Measurements from ENCODE around the gene KIF16B. TPM values are rescaled to one million over a fixed set of nuclear protein-coding genes. Genes with fewer than 3 reads are reported as not detected.
"Not testable (repeated sequence)": the region's sequence is repeated elsewhere in the genome, so short reads cannot be mapped to it uniquely, and the experiment has no call there.

KIF16B gene, protein sequence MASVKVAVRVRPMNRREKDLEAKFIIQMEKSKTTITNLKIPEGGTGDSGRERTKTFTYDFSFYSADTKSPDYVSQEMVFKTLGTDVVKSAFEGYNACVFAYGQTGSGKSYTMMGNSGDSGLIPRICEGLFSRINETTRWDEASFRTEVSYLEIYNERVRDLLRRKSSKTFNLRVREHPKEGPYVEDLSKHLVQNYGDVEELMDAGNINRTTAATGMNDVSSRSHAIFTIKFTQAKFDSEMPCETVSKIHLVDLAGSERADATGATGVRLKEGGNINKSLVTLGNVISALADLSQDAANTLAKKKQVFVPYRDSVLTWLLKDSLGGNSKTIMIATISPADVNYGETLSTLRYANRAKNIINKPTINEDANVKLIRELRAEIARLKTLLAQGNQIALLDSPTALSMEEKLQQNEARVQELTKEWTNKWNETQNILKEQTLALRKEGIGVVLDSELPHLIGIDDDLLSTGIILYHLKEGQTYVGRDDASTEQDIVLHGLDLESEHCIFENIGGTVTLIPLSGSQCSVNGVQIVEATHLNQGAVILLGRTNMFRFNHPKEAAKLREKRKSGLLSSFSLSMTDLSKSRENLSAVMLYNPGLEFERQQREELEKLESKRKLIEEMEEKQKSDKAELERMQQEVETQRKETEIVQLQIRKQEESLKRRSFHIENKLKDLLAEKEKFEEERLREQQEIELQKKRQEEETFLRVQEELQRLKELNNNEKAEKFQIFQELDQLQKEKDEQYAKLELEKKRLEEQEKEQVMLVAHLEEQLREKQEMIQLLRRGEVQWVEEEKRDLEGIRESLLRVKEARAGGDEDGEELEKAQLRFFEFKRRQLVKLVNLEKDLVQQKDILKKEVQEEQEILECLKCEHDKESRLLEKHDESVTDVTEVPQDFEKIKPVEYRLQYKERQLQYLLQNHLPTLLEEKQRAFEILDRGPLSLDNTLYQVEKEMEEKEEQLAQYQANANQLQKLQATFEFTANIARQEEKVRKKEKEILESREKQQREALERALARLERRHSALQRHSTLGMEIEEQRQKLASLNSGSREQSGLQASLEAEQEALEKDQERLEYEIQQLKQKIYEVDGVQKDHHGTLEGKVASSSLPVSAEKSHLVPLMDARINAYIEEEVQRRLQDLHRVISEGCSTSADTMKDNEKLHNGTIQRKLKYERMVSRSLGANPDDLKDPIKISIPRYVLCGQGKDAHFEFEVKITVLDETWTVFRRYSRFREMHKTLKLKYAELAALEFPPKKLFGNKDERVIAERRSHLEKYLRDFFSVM (N-terminal part only)
- 17.6 TPM for total RNA-seq (ENCODE audit: insufficient read depth, low replicate concordance)

- peak; percentile 89 for DNase-seq (ENCODE audit: low spot score)
Measured at GRCh38 chr20:16573001-16573965, at the start of gene KIF16B. KIF16B (minus strand) TSS chr20:16573448; CDS start chr20:16573275, 173 bp downstream.

DNA sequence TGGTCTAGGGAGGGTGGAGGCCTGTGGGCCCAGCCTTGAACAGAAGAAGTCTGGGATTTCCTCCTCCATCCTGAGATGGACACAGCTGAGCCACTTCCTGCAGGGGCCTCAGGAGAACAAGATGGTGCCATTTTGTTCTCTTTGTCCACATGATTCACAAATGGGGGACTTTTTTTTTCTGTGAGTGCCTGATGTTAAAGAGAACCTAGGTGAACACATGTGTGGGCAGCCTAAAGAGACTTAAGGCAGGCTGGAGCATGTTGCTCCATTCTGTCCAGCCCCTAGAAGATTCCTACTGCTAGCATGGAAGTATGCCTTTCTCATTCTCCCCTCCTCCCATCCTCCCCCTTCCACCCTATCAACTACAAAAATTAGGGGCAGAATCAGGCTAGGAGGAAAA, 49.3 kb upstream of the KIF16B start:
- DNase-seq (ENCODE audit: low spot score): no peak

DNA sequence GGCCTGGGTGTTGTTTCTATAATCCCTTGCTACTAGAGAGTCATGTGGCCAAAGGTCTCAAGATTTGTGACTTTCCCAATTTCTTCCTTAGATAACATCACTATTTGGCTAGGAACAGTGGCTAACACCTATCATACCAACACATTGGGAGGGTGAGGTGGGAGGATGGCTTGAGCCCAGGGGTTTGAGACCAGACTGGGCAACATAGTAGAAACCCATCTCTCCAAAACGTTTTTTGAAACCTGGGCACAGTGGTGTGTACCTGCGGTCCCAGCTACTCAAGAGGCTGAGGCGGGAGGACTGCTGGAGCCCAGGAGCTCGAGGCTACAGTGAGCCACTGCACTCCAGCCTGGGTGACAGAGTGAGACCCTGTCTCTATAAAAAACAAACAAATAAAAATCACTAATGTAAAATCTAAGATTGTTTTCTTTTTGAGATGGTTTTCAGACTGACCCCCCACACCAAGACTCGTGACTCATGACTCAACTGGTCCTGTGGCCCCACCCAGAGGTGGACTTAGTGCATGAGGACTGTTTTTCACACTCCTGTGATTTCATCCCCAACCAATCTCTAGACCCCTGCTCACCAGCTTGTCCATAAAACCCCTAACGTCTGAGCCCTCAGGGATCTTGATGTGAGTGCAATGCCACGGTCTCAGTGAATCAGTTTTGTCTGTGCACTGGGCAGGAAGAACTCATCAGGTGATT, 48.3 kb upstream of the KIF16B start:
- no peak for DNase-seq (ENCODE audit: low spot score)

DNA sequence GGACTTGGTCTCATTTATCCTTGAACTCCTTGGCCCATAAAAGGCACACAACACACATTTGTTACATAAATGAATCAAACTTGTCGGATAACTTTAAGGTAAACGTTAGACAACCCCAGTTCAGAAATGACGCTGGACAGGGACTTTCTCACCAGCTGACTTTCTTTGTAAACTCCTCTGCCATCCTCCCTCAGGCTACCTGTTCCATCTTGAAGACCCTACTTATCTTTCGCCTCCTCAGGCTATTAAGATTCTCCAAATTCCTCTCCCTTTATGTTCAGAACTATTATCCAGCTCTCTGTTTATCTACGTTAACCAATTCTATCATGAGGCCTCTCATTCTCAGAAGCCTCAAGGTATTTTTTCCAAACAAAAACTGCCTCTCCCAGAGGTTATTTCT, 47.7 kb upstream of the KIF16B start:
- DNase-seq (ENCODE audit: low spot score): no peak

DNA sequence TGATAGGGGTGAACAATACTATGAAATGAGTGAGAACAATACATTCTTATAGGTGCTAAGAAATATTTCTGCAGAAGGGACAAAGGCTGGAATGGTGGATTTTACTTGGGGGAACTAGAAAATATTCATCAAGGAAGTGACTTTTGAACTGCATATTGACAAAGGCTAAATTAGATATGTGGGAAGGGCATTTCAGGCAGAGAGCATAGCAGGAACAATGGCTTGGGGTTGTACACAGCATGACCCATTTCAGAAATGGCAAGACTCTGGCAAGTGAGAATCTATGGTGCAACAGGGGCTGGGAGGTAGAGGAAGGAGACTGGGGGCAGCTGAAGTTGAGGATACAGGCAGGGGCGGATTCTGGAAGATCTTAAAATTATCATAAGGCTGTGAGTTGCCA, 46.7 kb upstream of the KIF16B start:
- DNase-seq (ENCODE audit: low spot score): no peak

DNA sequence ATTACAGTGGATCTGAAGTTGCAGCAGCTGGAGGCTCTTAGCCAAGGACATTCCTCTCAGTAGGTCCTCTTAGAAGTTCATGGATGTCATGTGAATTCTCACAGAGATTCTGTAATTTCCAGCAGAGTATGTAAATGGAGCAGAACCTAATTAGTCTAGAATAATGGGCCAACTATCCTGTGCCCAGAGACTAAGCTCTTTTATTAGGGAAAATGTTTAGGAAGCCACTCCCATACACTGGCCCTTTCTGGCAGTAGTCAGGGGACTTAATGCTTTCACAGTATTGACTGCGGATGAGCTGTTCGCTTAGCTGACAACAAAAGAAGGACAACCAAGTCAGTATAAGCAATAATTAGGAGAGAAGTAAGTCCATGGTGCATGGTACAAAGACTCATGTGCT, 43.8 kb upstream of the KIF16B start:
- DNase-seq (ENCODE audit: low spot score): no peak

DNA sequence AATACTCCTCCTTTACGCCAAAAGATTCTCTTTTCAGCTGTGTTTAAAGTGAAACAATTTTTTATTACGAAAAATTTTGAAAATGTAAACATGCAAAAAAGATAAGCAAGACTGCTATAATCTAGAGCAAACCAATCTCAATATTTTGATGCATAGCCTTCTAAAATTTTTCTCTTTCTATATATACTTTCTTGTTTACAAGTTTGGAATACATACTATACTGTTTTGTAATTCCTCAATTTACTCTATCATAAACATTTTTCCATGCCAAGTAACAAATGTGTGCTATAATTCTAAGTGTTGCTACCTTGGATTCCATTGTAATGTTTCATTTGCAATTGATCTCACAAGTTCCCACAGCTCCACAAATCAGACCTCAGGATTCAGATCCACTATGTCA, 43.1 kb upstream of the KIF16B start:
- DNase-seq (ENCODE audit: low spot score): no peak

- peak; percentile 91 for DNase-seq (ENCODE audit: low spot score)
Measured at GRCh38 chr20:16615199-16615598, 42.0 kb upstream of the KIF16B start.

GRCh38 chr20:16613954-16614353, 40.7 kb upstream of the KIF16B start:
- no peak for DNase-seq (ENCODE audit: low spot score)

GRCh38 chr20:16612706-16613105, 39.5 kb upstream of the KIF16B start:
- DNase-seq (ENCODE audit: low spot score): no peak

DNA sequence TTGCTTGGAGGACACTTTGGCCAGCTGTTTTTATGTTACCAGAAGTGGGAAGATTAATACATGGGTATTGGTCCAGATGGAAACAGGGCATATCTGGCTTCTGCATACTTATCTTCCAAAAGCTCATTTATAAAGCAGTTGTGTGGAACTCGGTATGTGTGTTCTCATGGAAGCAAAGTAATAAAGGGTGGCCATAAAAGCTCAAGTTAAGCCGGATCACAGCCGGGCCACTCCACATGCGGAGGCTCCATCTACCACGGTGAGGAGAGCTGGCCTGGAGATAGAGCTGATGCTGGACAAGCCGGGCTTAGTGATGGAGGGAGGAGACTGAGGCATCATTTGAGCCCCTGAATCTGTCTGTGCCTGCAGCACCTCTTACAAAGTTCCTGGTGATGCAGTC, 38.6 kb upstream of the KIF16B start:
- DNase-seq (ENCODE audit: low spot score): no peak

DNA sequence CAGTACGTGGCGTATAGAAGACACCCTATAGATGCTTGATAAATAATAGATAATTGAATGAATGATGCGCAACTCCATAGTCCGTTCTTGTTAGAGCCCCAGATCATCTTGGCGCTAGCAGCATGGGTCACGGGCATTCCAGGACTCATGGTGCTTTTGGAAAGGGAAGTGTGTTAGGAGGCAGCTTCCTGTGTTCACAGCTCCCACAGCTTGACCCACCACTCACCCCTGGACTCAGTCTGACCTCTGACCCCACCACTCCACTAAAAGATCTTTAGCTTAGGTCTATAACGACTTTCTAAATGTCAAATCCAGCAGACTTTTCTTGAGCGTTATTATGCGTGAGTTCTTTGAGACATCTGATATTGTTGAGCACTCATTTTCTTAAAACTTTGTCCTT, 35.8 kb upstream of the KIF16B start:
- DNase-seq (ENCODE audit: low spot score): no peak

DNA sequence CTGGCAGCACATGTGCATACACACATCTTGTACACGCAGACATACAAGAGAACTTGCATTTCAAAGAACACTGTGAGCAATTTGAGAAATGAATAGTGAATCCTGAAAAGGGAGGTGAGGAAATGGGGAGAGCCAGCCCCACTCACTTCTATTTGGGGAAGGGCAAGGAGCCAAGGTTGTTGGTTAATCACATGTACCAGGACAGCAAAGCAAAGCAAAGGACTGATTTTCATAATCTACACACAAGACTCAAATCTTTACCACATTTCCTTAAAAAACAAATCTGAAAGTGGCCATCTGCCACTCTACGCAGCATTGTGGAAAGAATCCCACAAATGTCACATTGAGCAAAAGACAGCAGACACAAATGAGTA, 35.0 kb upstream of the KIF16B start:
- no peak for DNase-seq (ENCODE audit: low spot score)

DNA sequence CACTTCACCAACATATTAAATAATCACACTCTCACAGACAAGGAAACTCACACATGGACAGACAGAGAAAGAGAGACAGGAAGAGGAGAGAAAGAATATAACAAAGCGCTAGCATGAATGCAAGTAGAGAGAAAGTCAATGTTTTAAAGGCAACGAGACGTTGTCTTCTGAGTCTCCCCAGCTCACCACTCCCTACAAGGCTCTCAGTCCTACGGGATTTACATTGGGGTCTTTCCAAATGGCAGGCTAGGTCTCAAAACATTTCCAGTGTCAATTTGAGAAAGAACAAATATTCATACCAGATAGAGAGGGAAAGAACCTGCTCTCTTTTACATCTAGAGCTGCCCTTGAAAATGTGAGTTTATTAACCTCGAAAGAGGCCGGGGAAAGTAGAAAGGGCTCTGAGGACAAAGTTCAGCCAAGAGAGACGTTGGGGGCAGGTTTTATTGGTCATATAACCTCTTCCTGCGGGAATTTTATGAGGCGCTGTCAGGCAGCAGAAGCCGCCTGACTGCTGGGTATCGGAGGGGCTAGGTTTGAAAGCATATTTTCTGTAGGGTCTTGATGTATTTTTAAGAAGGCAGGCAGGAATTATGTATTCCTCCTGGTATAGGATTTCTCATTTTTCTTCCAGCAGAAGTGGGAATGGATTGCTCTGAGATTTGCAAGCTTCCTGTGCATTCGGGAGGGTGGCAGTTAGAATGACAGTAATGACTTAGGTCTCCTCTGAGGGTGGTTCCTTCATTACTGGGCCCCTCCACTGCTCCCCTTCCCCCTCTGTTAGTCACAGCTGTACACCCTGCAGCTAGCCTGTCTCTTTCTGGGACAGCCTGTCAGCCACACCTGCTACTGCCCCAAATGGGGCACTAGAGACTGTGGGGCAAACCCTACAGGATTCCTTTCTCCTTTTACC, 34.4 kb upstream of the KIF16B start:
- DNase-seq (ENCODE audit: low spot score): no peak

GRCh38 chr20:16606468-16607070, 33.3 kb upstream of the KIF16B start:
- DNase-seq (ENCODE audit: low spot score): no peak

- DNase-seq (ENCODE audit: low spot score): peak; percentile 25
Measured at GRCh38 chr20:16601047-16601446, 27.8 kb upstream of the KIF16B start.

- DNase-seq (ENCODE audit: low spot score): no peak
Measured at GRCh38 chr20:16599257-16599656, 26.0 kb upstream of the KIF16B start.

- no peak for DNase-seq (ENCODE audit: low spot score)
Measured at GRCh38 chr20:16596991-16597390, 23.7 kb upstream of the KIF16B start.

DNA sequence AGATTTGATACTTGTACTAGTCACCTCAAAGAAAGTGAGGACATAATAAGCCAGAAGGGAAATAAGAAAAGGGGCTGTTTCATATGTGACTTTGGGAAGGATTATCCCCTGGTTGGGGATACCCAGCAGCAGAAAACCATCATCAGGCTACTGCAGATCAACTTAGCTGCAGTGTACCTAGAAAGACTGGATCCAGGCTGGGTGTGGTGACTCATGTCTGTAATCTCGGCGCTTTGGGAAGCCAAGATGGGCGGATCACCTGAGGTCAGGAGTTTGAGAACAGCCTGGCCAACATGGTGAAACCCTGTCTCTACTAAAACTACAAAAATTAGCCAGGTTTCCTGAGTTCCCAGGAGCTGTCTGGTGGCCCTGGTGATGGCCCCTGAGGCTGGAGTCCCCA, 23.2 kb upstream of the KIF16B start:
- DNase-seq (ENCODE audit: low spot score): not testable (repeated sequence)

Measured in umbilical cord (tissue), 2 donors.